SIG-M5 treated with dmso at 0.1 percent for 504 hours (cell line): ENCODE measurements around the gene RSU1.
"Not testable (repeated sequence)": the region's sequence is repeated elsewhere in the genome, so short reads cannot be mapped to it uniquely, and the experiment has no call there.

Experiments used
- DNase-seq: peaks from one replicate; lab custom pipeline; 2025; ENCODE audit not compliant: unreplicated experiment; lab: John Stamatoyannopoulos, UW

The RSU1 gene

DNA sequence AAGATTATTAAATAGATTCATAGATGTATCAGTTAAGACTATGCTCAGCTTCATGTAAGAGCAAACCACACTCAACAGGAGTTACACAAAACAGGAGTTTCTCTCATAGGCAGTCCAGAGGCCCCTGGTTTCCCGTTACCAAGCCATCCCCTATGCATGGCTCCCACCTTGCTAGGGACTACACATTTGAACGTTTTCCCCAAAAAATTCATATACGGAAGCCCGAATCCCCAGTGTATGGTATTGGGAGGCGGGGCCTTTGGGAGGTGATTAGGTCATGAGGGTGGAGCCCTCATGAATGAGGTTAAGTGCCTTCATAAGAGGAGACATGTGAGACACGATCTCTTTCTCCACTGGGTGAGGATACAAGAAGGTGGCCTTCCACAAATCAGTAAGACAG lies 29.1 kb downstream of the RSU1 start:
- DNase-seq = no peak

DNA sequence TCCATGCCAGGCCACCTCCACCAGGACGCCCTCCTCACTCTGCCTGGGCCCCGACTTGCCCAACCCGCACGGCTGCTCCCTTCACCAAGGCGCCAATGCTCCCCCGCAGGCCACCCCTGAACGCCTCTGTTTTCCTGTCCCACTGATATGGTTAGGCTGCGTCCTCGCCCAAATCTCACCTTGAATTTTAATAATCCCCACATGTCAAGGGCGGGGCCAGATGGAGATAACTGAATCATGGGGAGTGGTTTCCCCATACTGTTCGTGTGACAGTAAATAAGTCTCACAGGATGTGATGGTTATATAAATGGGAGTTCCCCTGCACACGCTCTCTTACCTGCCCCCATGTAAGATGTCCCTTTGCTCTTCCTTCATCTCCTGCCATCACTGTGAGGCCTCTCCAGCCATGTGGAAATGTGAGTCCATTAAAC lies 29.8 kb downstream of the RSU1 start:
- DNase-seq = no peak

DNA sequence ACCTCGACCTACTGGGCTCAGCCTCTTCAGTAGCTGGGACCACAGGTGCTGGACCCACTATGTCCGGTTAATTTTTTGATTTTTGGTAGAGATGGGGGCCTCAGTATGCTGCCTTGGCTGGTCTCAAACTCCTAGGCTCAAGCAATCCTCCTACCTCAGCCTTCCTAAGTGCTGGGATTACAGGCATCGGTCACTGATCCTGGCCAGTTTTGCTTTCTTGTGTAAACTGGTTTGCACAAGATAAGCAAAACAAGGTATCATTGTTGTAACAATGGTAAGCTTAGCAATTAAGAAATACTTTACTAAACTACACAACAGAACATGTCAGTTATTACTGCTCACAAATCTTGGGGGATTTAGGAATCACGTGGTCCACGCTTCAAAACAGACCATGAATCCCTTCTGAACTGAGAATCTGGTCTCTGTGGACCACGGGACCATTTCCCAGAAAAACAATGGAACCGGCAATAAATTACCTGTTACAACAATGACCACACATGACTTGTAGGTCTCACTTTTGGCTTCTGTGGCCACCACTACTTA lies 36.8 kb downstream of the RSU1 start:
- no peak for DNase-seq

DNA sequence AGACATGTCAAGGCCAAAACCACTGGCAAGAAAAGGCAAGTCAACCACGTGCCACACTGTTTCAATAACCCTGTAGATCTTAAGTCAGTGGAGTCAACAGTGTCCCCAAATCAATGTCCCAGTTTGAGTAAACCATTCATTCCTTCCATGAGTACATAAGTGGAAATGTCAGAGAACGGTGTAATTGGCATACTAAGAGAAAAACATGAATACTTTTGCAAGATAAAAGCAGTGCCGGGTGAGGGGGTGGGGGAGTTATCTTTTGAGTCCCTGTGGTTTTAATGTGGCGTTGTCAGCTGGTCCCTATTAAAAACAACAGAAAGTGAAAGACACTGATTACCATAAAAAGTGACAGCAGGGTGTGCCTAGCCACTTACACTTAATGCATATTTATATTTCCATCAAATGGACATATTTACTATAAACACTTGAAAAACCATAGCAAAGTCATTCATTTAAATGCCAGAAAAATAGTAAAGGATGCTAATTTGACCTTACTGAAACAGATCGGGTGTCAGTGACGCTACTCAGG lies 37.8 kb downstream of the RSU1 start:
- no peak for DNase-seq

DNA sequence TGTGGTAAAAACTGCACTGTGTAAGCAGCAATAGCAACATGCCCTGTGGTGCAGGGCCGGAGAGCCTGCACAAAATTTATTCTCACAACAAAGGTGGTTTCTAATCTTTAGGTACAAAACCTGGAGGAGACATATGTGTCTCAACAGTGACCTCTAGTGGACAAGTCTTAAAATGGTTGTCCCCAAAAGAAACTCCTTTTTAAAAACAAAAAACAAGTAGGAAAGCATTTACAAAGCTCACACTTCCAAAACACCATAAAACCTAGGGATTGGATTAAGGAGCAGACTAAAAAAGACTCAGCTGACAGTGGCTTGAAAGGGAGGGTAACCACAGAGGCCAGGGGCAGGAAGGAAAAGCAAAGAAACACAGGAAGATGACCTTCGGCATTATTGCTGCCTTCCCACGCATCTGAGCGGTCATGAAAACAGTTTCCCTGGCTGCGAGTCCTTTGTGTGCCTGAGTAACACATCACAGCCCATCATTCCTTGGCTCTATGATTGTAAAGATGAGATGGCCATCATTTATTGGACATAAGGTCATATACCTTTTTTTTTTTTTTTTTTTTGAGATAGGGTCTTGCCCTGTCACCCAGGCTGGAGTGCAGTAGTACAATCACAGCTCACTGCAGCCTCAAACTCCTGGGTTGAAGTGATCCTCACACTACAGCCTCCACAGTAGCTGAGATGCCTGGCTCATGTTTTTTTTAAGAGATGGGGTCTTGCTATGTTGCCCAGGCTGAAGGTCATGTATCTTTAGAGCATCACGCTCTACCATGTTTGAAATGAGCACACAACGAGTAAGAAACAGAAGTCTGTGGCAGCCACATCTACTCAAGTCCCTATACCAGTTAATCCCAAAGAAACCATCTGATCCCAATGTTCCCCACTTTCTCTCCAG lies 39.5 kb downstream of the RSU1 start:
- peak; percentile 54 for DNase-seq

DNA sequence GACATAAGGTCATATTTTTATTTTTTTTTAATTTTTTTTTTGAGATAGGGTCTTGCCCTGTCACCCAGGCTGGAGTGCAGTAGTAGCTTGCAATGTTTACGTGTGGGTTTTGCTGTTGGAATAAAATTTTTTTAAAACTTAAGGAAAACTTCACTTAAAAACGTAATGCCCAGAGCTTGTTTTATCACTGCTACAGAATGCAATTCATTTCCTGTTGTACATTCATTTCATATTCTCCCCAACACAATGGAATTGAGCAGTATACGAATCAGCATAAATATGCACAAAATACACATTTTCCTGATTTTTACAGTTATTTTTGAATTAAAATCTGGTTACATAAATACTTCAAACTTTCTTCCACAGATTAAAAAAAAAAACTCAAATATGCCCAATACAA lies 40.3 kb downstream of the RSU1 start:
- no peak for DNase-seq

DNA sequence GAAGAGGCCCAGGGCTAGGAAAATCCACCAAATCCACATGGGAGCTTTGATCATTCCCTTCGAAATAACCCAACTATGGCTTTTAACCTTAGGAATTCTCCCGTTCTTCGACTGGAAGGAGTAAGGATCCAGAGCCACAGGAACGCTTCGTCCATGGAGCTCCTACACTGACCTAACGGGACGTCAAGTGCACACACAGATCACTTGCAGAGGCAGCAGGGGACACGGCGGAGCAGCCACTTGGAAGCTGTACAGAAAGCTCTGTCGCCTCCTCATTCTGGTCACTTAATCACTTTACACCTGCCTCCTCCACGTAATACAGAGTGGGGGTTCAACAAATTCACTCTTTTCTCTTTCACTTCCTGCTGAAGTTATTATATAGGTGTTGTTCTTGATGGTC lies 43.9 kb downstream of the RSU1 start:
- no peak for DNase-seq

DNA sequence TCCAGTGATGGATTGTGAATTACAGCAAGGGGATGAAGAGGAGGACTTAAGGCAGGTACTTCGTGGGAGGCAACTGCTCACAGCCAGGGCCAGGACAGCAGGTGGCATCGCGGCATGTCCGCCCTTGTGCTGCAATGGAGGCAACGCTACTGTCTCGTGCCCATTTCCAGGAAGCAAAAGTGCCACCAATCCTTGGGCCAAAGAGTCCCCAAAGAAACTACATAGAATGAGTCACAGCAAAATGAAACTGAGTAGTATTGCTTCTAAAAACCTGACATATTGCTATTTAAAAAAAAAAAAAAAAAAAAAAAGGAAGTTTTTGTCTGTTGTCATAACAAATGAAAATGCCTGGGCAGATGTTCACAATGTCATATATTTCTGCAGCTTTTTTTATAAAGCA lies 46.6 kb downstream of the RSU1 start:
- no peak for DNase-seq

DNA sequence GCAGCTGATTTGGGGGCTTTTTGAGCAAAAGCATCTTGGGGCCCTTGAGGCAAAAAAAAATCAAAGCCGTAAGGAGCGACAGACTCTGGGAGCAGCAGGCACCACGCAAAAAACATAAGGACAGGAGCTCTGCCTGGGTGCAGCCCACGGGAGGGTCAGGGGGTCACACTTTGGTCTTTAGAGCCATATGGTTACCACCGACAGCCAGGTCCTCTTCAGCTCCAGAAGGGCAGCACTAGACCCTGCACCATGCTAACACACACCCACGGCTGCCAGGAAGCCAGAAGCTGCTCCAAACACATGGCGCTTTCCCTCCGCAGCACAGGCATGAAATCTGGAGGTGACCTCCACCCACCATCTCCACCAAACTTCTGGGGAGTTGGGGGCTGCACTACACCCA lies 47.1 kb downstream of the RSU1 start:
- DNase-seq = no peak

DNA sequence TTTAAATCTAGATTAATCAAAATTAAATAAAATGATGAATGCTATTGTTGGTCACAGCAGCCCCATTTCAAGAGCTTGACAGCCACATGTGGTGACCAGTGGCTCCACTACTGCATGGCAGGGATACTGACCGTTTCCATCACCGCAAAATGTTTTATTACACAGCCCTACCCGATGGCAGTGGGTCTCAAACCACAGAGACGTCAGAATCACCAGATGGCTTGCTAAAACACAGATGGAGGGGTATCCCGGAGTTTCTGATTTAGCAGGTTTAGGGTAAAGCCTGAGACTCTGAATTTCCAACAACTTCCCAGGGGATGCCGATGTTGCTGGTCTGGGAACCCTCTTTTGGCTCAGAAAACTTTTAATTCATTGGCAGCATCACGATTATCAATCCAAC lies 47.9 kb downstream of the RSU1 start:
- DNase-seq = no peak

DNA sequence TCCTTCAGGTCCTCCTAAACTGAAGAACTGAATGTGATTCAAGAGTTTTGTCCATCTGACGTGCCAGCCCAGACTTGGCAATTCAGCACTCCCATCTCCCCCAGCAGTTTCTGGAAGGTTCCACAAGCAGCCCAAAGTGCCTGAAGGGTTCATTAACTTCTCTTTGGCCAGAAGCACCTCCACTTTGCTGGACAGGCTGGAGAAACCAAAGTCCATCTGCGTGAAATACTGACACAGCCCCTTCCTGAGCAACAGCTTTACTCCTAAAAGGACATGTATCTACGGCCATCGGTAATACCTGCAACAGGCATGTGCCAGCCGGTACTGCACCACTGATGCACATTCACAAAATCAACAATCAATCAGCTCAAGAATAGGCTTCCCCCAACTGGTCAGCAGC lies 48.5 kb downstream of the RSU1 start:
- no peak for DNase-seq

DNA sequence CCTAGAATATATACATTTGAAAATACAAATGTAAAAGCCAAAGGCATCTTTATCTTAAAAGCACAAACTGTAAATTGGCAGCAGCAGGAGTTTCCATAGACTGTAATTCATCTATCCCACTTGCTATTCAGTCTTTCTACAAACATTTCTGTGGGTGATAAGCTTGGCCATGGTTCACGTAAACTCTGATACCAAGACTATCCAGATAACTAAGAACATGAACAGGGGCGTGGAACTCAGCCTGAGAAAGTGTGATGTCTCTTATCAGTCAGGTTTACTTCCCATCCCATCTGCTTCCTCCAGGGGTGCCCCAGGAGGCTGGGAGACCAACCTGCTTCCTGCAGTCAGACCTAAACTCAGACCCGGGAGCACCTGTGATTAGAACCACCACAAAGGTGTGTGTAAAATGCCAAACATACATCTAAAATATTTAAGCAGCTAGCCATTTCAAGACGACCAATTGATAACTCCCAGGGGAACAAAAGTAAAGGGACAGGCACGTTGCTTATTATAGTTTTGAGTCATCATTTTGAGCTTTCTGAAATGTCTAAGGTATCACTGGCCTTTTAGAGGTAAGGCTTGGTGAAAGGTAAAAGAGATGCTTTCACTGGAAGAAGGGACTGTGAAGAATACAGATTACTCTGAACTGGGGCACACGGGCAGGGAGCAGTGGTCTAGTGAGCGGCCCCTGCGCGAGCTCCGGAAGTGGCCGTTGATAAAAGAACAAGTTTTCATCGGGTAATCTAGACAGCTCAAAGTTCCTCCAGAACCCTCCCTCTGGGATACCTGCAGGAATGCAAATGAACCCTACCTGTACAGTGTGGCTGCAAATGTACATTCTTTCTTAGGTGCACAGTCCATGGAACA lies 51.5 kb downstream of the RSU1 start:
- DNase-seq = no peak

DNA sequence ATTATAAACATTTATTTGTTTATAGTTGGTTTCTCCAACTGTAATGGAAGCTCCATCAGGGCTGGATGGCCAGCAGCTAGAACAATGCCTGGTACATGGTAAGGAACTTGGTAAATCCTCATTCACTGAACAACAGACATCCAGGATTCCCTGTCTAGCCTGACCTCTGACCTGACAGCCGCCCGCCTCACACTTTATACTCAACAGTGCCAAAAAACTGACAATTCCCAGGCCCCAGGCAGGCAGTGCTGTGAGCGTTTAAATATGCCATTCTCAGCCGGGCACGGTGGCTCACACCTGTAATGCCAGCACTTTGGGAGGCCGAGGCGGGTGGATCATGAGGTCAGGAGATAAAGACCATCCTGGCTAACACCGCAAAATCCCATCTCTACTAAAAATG lies 55.9 kb downstream of the RSU1 start:
- no peak for DNase-seq

DNA sequence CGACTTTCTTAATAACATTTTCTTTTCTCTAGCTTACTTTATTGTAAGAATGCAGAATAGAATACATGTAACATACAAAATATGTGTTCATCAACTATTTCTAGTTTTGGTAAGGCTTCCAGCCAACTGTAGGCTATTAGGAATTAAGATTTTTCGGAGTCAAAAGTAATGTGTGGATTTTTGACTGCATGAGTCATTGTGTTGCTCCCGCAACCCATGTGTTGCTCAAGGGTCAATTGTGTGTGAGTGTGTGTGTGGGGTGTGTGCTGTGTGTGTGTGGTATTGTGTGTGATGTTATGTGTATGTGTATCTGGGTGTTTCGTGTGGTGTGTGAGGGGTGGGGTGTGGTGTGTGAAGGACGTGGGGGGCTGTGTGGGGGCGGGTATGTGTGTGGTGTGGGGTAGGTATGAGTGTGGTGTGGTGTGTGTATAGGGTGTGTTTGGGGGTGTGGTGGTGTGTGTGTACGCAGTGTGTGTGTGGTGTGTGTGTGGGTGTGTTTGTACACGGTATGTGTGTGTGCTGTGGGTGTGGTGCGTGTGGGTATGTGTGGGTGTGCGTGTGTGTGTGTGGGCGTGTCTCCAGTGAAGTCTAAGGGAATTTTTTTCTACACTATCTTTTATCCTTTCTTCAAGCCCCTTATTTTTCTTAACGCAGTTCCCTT lies 60.5 kb downstream of the RSU1 start:
- DNase-seq = no peak

DNA sequence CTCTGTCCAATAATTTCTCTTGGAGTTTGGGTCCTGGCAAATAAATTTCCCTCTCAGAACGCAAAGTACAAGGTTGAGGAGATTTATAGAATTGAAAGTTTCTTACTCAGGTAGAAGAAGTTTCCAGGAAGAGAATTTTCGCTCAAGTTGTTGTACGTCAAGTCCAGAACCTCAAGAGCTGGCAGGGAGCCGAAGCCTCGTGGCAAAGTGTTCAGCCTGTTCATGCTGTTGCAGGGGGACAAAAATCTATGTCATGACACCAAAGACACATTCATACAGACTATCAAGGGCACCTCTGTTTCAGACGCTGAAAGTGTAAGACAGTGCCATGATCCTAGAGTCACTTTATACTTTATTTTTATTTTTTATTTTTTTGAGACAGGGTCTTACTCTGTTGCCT lies 62.5 kb downstream of the RSU1 start:
- DNase-seq = no peak

DNA sequence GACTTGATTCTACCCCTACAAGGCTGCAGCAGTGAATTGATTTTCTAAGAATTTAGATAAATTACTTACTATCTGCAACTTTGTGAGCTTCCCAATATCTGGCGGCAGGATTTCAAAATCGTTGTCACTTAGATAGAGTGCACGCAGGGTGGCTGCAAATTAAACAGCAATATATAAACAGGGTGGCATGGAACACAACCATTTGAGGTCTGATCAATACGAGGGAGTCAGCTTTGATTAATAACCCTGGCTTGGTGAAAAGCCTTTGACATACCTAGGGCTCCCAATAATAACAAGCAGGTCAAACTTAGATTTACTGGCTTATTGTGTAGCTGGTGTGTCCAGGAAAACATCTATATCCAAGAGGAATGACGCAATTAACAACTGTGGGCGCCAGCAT lies 64.4 kb downstream of the RSU1 start:
- DNase-seq = not testable (repeated sequence)

DNA sequence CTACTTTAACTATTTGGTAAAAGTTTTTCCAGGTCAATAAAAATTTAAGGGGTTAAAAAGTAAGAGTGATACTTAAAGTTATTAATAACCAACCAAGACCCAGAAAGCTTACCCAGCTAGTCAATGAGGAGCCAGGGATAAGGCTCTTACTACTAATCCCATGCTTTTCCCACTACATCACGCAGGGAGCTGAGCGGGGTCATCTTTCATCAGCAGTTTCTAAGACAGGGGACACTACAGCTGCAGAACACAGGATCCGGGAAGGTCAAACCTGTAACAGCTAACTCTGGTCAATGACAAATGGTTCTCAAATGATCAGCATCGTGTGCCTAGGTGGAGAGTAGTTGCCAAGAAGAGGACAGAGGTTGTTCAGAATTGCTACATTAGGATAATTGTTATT lies 65.1 kb downstream of the RSU1 start:
- DNase-seq = no peak

DNA sequence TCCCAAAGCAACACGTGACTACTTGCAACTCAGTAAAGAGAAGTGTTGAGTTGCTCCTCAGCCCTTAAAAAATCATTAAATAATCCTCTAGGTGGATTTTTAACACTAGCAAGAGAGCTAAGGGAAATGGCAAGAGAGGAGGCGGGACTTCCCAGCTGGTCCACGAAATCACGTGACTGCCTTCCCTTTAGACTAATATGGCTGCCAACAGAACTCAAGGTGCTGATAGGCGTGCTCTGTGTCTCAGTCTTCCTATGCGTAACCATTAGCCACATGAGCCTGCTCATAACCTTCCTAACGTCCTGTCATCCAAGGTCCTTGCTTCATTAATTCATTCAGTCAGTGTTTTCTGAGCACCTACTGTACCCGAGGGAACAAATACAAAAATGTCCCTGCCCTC lies 66.0 kb downstream of the RSU1 start:
- no peak for DNase-seq

DNA sequence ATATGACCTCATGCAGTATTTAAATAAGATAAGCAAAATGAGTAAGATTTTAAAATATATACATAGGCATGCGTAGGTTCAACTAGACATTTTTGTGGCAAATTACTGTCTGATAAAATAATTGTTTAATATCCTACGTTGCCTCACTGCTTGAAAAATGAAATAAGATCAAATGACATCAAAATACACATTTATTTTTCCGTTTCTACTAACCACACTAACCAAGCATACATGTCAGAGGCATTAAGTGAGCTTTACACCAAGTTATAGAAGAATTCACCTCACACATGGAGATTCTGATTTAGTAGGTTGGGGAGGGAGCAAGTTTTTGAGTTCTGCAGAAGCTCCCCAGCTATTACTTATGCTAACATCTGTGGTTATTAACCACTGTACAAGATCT lies 66.8 kb downstream of the RSU1 start:
- no peak for DNase-seq

DNA sequence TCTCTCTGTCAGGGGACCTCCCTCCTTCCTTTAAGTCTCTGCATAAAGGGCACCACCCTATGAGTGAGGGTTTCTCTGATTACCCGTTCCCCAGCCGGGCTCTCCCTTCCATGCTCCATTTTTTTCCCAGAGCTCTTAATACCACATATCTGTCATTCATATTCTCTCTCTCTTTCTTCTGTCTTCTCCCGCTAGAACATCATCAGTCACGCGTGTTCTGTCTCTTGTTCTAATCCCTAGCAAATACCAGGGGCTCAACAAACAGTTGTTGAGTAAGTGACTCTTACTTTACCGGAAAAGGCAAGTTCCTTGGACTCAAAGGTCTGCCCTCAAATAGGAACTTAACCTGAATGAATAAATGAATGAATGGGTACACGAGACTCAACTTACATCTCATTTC lies 68.5 kb downstream of the RSU1 start:
- no peak for DNase-seq

DNA sequence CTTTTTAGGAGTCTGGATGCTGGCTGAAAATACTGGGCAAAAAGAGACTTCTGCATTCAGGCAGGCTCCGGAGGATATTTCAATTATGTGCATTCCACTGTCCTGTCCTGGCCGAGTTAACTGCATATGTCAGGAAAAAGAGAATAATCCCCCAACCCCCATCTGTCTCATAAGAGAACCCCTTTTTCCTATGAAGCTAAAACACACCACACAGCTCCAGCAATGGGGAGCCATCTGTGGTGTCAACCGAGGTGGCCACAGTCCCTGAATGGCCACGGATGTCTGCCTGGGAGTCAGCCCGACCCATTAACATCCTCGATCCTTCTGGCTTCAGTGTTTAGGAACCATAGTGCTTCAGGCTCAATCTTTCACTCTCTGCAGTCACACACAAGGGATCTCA lies 70.4 kb downstream of the RSU1 start:
- DNase-seq = no peak
